Activated CD4-positive, alpha-beta T cell treated with anti-CD3 and anti-CD28 coated beads for 36 hours (primary cell): Measurements from ENCODE around the gene ITGA8. TPM values are rescaled to one million over a fixed set of nuclear protein-coding genes. Genes with fewer than 3 reads are reported as not detected.
"Not testable (repeated sequence)": the region's sequence is repeated elsewhere in the genome, so short reads cannot be mapped to it uniquely, and the experiment has no call there.

Experiments
- ATAC-seq: fragments of 200-7000 bp; cut with Tn5 transposase; one replicate; pipeline ENCODE4 v1.10.0; 2021; ENCODE audit warnings: mild to moderate bottlenecking, moderate library complexity
- CTCF ChIA-PET: fragments of 350-600 bp; sonication (Branson Sonifier 250); formaldehyde crosslinking; loops from one replicate; lab custom pipeline; 2021; ENCODE audit warnings: antibody characterized with exemption; lab: Charles Lee
- POLR2A ChIA-PET: fragments of 350-600 bp; sonication (Branson Sonifier 250); formaldehyde crosslinking; loops from one replicate; lab custom pipeline; 2021; ENCODE audit warnings: antibody characterized with exemption, inconsistent platforms; lab: Charles Lee
- DNase-seq: peaks from one replicate; pipeline ENCODE4 v3.0.0-alpha.2; 2020
- H3K27ac Mint-ChIP-seq: one replicate; pipeline ENCODE4 v1.8.0; 2021; ENCODE audit warnings: mixed read lengths
- H3K27me3 Mint-ChIP-seq: one replicate; pipeline ENCODE4 v1.8.0; 2021; ENCODE audit warnings: mixed read lengths
- H3K36me3 Mint-ChIP-seq: one replicate; pipeline ENCODE4 v1.8.0; 2021; ENCODE audit warnings: low read depth, mixed read lengths
- H3K4me1 Mint-ChIP-seq: one replicate; pipeline ENCODE4 v1.8.0; 2021; ENCODE audit warnings: mixed read lengths
- H3K4me3 Mint-ChIP-seq: one replicate; pipeline ENCODE4 v1.8.0; 2021; ENCODE audit warnings: mild to moderate bottlenecking, moderate library complexity, mixed read lengths
- H3K9me3 Mint-ChIP-seq: one replicate; pipeline ENCODE4 v1.8.0; 2021; ENCODE audit warnings: low read depth, mixed read lengths
- intact Hi-C, 2 experiments: fragments of 100-400 bp; cut with DNase I in 1 of 2; cut with micrococcal nuclease in 1 of 2; formaldehyde crosslinking; loops; one replicate each; pipeline versions ENCODE4 v1.14.2 to v1.15.1; 2022 to 2024; cut with DNase I, micrococcal nuclease
- total RNA-seq, 2 experiments: library from RNA; stranded (reverse); gene quantifications; one replicate each; pipeline ENCODE4 v1.2.3, GENCODE V29; 2021

The ITGA8 gene
- total RNA-seq, 2 experiments from 2014 or later, result not detected

DNA sequence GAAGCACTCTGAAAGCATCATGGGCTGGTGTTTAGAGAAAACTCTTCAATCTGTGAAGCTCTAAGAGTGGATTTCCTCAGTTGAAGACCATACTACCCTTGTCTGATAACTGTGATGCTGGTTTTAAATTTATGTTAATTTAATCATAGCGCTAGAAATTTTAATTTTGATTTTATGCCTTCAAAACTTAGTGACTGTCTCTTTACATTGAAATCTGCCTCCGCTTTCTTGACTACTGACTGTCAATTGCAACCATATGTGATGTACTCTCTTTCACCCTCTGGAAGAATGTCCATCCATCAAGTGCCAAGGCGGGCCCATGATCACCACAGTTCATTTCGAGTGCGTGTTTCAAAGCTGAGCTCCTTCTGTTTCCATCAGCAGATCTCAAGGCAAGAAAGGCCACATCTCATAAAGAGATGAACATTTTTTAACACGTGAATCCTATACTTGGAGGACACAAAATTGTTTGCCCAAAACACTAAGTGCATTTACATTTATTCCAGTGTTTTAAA lies 147.1 kb downstream of the ITGA8 start:
- CTCF ChIA-PET, result interaction anchor here (2.2 kb wide), 1 partner anchor 13 kb away, joined by 8 read pairs; no protein-coding TSS in a partner anchor
- no peak for DNase-seq
- Mint-ChIP-seq H3K36me3 (no peaks in the 10 kb centered on the region), H3K9me3 (no peaks in the 10 kb centered on the region), H3K4me1 (no peaks in the 10 kb centered on the region), H3K27me3 (peaks cover 3% of the 10 kb centered on the region), H3K27ac (no peak overlapping the region), H3K4me3 (no peak overlapping the region)
- no peak for ATAC-seq
- POLR2A ChIA-PET, result no interaction called here
- intact Hi-C loops, result no loop called here

DNA sequence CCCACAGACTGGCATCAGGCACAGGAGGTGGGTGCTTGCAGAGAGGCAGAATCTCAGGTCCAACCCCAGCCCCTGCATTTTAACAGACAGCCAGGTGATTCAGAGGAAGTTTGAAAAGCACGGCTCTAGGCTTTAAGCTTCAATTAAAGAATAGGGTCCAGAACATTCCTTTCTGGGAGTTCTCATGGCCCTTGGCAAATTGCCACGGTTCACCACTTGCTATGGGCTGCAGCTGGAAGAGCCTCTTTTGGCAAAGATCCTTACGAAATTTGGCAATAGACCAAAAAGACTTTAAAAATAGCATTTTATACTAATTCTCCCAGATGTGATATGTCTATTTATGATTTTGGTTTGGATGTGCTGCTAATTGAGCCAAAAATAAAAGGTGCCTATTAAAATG lies 148.1 kb downstream of the ITGA8 start:
- CTCF ChIA-PET, result interaction anchor here (1.0 kb wide), 1 partner anchor 27 kb away, joined by 3 read pairs; no protein-coding TSS in a partner anchor

DNA sequence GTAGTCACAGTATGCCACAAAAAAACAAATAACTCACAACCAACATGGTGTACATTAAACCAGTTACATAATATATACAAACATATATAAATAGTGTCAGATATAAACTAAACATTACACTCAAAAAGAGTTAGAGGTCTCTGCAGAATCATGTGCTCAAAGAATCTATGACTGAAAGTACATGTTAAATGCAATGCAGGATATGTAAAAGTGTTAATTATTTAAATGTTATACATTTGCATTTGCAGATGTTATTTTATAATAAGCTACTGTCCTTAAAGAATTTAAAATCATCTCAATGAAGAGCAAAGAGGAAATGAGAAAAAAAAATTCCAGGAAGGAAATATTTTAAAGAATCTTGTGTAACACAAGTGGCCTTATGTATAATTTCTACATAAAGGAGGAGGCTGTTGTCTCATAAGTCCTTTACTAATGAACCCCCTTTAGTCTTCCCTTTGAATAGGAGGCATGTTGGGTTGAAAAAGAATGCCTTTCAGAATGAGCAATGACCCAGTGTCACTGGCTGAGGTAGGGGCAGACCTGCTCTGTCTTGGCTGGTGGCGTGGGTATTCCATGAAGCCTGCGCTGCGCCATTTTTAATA lies 148.9 kb downstream of the ITGA8 start:
- POLR2A ChIA-PET, result no interaction called here
- Mint-ChIP-seq H3K9me3 (no peaks in the 10 kb centered on the region), H3K4me1 (no peaks in the 10 kb centered on the region), H3K27ac (no peak overlapping the region), H3K36me3 (no peaks in the 10 kb centered on the region), H3K4me3 (no peak overlapping the region), H3K27me3 (peaks cover 3% of the 10 kb centered on the region)
- DNase-seq (no peak), ATAC-seq (no peak)
- intact Hi-C loops, result no loop called here
- CTCF ChIA-PET, result interaction anchor here (1.0 kb wide), 1 partner anchor 26 kb away, joined by 3 read pairs; no protein-coding TSS in a partner anchor

More for the DNA sequence above, 148.1 kb downstream of the ITGA8 start:
- Mint-ChIP-seq H3K9me3 (no peaks in the 10 kb centered on the region), H3K27ac (no peak overlapping the region), H3K4me3 (no peak overlapping the region), H3K36me3 (no peaks in the 10 kb centered on the region), H3K27me3 (peaks cover 3% of the 10 kb centered on the region), H3K4me1 (no peaks in the 10 kb centered on the region)
- ATAC-seq, result no peak
- intact Hi-C loops, result no loop called here
- no peak for DNase-seq
- POLR2A ChIA-PET, result no interaction called here

DNA sequence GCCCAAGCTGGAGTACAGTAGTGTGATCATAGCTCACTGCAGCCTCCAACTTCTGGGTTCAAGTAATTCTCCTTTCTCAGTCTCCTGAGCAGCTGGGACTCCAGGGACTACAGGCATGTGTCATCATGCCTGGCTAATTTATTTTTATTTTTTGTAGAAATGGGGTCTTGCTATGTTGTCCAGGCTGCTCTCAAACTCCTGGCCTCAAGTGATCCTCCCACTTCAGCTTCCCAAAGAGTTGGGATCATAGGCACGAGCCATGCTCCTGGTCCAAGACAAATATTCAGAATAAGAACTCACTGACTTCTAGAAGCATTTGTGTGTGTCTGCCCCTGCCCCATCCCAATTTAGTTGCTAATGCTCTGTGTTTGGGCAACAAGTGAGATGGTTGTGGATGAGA lies 151.8 kb downstream of the ITGA8 start:
- no peaks in the 10 kb centered on the region for H3K36me3 Mint-ChIP-seq
- ATAC-seq (no peak), DNase-seq (no peak)
- ChIA-PET POLR2A (no interaction called here), CTCF (interaction anchor here (1.4 kb wide), 1 partner anchor 46 kb away, joined by 3 read pairs; no protein-coding TSS in a partner anchor)
- no peak overlapping the region for H3K4me3 Mint-ChIP-seq
- intact Hi-C loops, result no loop called here
- H3K4me1 Mint-ChIP-seq, result no peaks in the 10 kb centered on the region
- H3K27ac Mint-ChIP-seq, result no peak overlapping the region
- H3K9me3 Mint-ChIP-seq, result no peaks in the 10 kb centered on the region
- peaks cover 3% of the 10 kb centered on the region for H3K27me3 Mint-ChIP-seq

DNA sequence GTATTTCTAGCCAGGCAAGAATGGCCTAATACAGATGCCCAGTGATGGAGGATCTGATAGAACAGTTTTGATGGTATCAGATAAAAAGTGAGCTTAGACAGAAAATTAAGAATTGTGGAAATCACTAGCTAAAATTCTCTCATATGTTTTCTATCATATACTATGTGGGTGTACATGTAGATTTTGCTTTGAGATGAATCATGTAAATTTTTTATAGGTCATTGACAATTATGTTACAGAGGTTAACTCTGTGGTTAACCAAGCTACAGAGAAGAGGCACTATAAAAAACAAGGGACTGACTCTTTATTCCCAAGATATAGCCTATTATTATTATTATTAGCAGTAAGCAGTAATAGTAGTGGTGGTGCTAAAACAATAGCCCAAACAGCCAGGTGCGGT lies 156.5 kb downstream of the ITGA8 start:
- Mint-ChIP-seq H3K4me1 (no peaks in the 10 kb centered on the region), H3K36me3 (no peaks in the 10 kb centered on the region), H3K27ac (no peak overlapping the region), H3K9me3 (no peaks in the 10 kb centered on the region), H3K4me3 (no peak overlapping the region), H3K27me3 (peaks cover 7% of the 10 kb centered on the region)
- CTCF ChIA-PET, result no interaction called here
- no peak for ATAC-seq
- POLR2A ChIA-PET, result no interaction called here
- no peak for DNase-seq
- intact Hi-C loops, result no loop called here

DNA sequence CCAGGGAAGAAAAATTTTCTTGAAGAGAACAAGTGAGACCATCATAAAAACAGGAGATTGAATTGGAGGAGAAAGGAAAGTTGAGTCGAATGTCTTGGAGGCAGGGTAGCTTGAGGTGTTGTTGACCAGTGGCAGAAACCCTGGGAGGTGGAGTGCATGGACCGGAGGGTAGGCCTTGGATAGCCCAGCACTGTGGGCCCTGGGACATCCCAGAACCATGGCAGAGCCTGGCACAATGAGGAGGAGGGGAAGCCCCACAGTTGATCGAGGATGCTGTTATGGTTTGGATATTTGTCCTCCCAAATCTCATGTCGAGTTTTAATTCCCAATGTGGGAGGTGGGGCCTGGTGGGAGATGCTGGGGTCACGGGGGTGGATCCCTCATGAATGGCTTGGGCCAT lies 157.1 kb downstream of the ITGA8 start:
- no peak for ATAC-seq
- H3K4me3 Mint-ChIP-seq, result no peak overlapping the region
- no peaks in the 10 kb centered on the region for H3K4me1 Mint-ChIP-seq
- DNase-seq, result no peak
- intact Hi-C loops, result no loop called here
- no peaks in the 10 kb centered on the region for H3K9me3 Mint-ChIP-seq
- POLR2A ChIA-PET, result no interaction called here
- no peaks in the 10 kb centered on the region for H3K36me3 Mint-ChIP-seq
- H3K27ac Mint-ChIP-seq, result no peak overlapping the region
- CTCF ChIA-PET, result no interaction called here
- H3K27me3 Mint-ChIP-seq, result peaks cover 8% of the 10 kb centered on the region

DNA sequence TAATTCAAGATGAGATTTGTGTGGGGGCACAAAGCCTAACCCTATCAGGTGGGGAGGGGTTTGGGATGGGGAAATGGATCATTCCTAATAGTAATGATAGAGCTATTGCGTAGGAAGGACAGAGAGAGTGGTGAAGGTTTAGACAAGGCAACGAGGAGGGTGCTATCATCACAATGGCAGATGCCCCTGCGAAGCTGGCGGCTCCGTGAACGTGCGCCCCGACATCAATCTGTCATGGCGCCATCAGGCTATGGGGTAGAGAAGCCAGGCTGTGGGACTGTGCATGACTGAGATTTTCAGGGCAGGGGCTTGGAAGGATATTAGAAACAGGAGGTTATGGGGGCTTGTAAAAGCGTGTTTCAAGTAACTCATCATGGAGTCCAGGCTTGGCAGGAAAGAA lies 157.6 kb downstream of the ITGA8 start:
- POLR2A ChIA-PET, result no interaction called here
- intact Hi-C loops, result no loop called here

DNA sequence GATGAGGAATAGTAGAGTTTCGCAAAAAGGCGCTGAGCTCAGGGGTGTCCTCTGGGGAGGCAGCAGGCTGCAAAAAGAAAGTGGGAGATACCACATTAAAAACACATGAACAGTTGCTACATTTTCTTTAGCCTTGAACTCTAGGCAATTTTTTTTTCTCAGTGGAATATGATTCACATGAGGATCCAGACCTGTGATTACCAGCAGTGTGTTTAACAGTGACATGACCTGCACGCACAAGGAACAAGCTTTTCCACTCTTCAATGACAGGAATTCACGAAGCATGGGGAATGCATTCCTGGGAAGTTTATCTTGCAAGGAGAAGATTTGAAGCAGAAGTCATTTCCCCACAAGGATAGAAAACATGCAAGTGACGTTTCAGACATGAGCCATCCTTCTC lies 161.6 kb downstream of the ITGA8 start:
- H3K36me3 Mint-ChIP-seq, result no peaks in the 10 kb centered on the region
- H3K9me3 Mint-ChIP-seq, result no peaks in the 10 kb centered on the region
- POLR2A ChIA-PET, result no interaction called here
- intact Hi-C loops, result no loop called here
- H3K4me1 Mint-ChIP-seq, result no peaks in the 10 kb centered on the region
- ATAC-seq (no peak), DNase-seq (no peak)
- no peak overlapping the region for H3K4me3 Mint-ChIP-seq
- CTCF ChIA-PET, result no interaction called here
- H3K27me3 Mint-ChIP-seq, result peaks cover 10% of the 10 kb centered on the region
- no peak overlapping the region for H3K27ac Mint-ChIP-seq

More for the DNA sequence above, 157.6 kb downstream of the ITGA8 start:
- H3K9me3 Mint-ChIP-seq, result no peaks in the 10 kb centered on the region
- no peak overlapping the region for H3K27ac Mint-ChIP-seq
- H3K27me3 Mint-ChIP-seq, result peaks cover 8% of the 10 kb centered on the region
- H3K36me3 Mint-ChIP-seq, result no peaks in the 10 kb centered on the region
- DNase-seq (no peak), ATAC-seq (no peak)
- CTCF ChIA-PET, result no interaction called here
- no peaks in the 10 kb centered on the region for H3K4me1 Mint-ChIP-seq
- no peak overlapping the region for H3K4me3 Mint-ChIP-seq

DNA sequence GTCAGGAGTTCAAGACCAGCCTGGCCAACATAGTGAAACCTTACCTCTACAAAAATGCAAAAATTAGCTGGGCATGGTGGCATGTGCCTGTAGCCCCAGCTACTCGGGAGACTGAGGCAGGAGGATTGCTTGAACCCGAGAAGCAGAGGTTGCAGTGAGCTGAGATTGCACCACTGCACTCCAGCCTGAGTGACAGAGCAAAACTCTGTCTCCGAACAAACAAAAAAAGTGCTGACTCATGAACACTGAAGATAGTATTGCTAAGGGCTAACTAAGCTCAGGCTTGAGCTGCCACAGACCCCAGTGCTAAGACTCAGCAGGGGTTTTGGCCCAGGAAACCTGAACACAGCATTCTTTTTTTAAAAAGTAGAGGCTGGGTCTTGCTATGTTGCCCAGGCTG lies 162.6 kb downstream of the ITGA8 start:
- H3K27me3 Mint-ChIP-seq, result peaks cover 10% of the 10 kb centered on the region
- ATAC-seq, CTCF ChIA-PET, intact Hi-C loops, POLR2A ChIA-PET, H3K36me3 Mint-ChIP-seq, H3K4me1 Mint-ChIP-seq, H3K27ac Mint-ChIP-seq, H3K4me3 Mint-ChIP-seq, H3K9me3 Mint-ChIP-seq, DNase-seq: not testable (repeated sequence)

DNA sequence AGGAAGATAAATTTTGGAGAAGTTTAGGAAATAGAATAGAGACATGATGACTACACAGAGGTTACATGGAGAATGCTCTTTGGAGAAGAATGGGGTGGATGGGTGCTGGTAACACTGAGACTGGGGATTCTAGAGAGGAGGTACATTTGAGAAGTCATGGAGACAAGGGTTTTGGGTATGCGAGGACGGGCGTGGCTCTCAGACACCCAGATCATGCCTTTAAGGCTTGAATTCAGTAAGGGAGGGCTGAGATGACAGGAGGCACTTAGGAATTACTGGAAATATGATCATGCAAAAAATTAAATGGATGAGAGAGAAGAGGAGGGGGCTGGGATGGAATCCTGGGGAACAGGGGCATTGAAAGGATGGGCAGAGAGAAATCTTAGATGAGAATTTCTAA lies 168.8 kb downstream of the ITGA8 start:
- DNase-seq (no peak), ATAC-seq (no peak)
- Mint-ChIP-seq H3K4me3 (no peak overlapping the region), H3K9me3 (no peaks in the 10 kb centered on the region), H3K36me3 (no peaks in the 10 kb centered on the region), H3K27ac (no peak overlapping the region), H3K4me1 (no peaks in the 10 kb centered on the region), H3K27me3 (peaks cover 3% of the 10 kb centered on the region)
- ChIA-PET POLR2A (no interaction called here), CTCF (no interaction called here)
- intact Hi-C loops, result no loop called here

DNA sequence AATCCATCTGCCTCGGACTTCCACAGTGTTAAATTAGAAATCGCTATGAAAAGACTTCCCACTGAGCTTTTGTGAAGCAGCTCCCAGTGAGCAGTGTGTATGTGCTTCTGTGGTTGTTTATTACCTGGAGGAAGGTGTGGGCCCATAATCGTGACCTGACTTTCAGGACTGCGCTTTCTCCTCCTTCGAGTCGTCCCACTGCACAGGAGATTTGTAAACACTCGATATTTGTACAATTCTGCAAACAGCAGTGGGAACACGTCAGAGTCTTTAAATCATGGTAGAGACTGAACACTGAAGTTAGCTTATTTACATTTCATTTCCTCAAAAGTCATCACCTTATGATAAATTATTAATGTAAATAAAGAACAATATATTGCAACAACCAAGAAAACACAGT lies 171.4 kb downstream of the ITGA8 start:
- Mint-ChIP-seq H3K4me3 (no peak overlapping the region), H3K36me3 (no peaks in the 10 kb centered on the region), H3K27ac (no peak overlapping the region), H3K27me3 (peaks cover 3% of the 10 kb centered on the region), H3K9me3 (peaks cover 4% of the 10 kb centered on the region), H3K4me1 (no peaks in the 10 kb centered on the region)
- ChIA-PET CTCF (interaction anchor here (1.2 kb wide), 1 partner anchor 12 kb away, joined by 4 read pairs; no protein-coding TSS in a partner anchor), POLR2A (interaction anchor here (0.6 kb wide), 1 partner anchor 392 kb away, joined by 3 read pairs; no protein-coding TSS in a partner anchor)
- no peak for ATAC-seq
- intact Hi-C loops, result no loop called here
- DNase-seq, result no peak

DNA sequence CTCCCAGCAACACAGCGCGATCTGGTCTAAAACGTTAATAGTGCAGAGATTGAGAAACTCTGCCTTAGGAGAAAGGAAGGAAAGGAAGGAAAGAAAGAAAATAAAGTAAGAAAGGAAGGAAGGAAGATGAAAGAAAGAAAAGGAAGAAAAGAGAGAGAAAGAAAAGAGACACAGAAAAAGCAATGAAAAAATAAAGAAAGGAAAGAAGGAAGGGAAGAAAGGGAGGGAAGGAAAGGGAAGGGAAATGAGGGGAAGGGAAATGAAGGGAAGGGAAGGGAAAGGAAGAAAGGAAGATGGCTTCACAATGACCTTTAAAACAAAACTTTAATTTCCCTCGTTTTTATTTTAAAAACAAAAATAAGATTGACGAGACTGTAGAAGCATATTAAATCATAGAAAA lies 173.1 kb downstream of the ITGA8 start:
- no peak for ATAC-seq
- intact Hi-C loops, result no loop called here
- no peak overlapping the region for H3K4me3 Mint-ChIP-seq
- ChIA-PET POLR2A (no interaction called here), CTCF (no interaction called here)
- H3K9me3 Mint-ChIP-seq, result peaks cover 4% of the 10 kb centered on the region
- H3K27me3 Mint-ChIP-seq, result peaks cover 4% of the 10 kb centered on the region
- H3K36me3 Mint-ChIP-seq, result no peaks in the 10 kb centered on the region
- no peaks in the 10 kb centered on the region for H3K4me1 Mint-ChIP-seq
- no peak for DNase-seq
- H3K27ac Mint-ChIP-seq, result no peak overlapping the region
